ENCODE results near the gene UNC13C. TPM values are rescaled to one million over a fixed set of nuclear protein-coding genes. Genes with fewer than 3 reads are reported as not detected.

UNC13C gene
- total RNA-seq, 1 experiment from 2014 or later = not detected

- no peak for DNase-seq (ENCODE audit: low spot score)
Measured at GRCh38 chr15:54640873-54641272, 662.6 kb downstream of the UNC13C start.

DNA sequence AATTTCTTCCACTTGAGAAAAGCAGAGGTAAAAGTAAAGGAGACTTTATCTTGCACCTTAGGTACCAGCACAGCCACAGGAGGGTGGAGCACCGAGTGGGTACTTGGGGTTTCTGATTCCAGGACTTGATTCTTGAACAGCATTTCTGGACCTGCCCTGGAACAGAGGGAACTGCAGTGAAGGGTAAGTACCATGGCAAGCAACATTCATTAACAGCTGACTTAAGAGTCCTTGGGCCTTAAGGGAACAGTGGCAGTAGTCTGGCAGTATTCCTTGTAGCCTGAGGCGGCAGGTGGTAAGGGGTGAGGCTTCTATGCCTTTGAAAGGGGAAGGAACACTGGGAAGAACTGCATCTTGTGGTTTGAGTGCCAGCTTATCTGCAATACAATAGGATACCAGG lies 666.6 kb downstream of the UNC13C start:
- no peak for DNase-seq (ENCODE audit: low spot score)

DNA sequence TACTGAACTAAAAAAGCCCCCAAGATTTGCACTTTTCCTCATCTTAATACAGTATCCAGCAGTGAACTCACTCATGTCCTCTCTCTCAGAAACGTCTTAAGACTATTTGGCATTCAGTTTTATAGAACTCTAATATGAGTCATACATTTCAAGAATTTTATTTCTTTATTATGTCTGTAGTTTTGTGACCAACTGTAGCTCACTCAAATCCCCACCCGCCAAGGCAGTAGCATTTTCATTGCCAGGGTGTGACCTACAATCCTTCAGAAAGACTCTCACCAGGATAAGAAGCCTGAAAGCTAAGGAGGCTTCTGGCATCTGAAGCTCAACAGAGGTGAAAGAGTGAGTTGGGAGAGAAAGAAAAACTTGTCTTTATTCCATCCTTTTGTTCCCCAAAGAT lies 681.4 kb downstream of the UNC13C start:
- DNase-seq (ENCODE audit: low spot score) = no peak

GRCh38 chr15:54660356-54660755 lies 682.1 kb downstream of the UNC13C start:
- DNase-seq (ENCODE audit: low spot score) = no peak

GRCh38 chr15:54675241-54675640 lies 697.0 kb downstream of the UNC13C start:
- no peak for DNase-seq (ENCODE audit: low spot score)

- DNase-seq (ENCODE audit: low spot score) = no peak
Measured at GRCh38 chr15:54681584-54681983, 703.3 kb downstream of the UNC13C start.

Other genes starting within 250 kb of the UNC13C start
- 11.5 and 14.6 TPM in 2 replicates for gene WDR72, start 218.8 kb upstream of the UNC13C start, total RNA-seq (2014; rRNA removed; shearing (Covaris generic))

Data from H4 (cell line).